A549 (cell line): ENCODE measurements around the gene ADAP1. TPM values are rescaled to one million over a fixed set of nuclear protein-coding genes. Genes with fewer than 3 reads are reported as not detected.

Experiments
- ATAC-seq, 2 experiments: fragments of 200-7000 bp in 1 of 2; fragments of >200 bp in 1 of 2; cut with Nextera tagmentation in 1 of 2; cut with Tn5 transposase in 1 of 2; 3 replicates each; pipeline versions ENCODE4 v1.8.0 to v1.9.1; 2018 to 2020; ENCODE audit warnings: mild to moderate bottlenecking in 1 of 2, moderate library complexity in 1 of 2
- CTCF ChIA-PET: fragments of 300-600 bp; sonication (Branson Sonifier 250); formaldehyde crosslinking; extraction: SDS; loops from one replicate; lab custom pipeline; 2021; ENCODE audit warnings: antibody characterized with exemption, inconsistent platforms; lab: Yijun Ruan, JAX
- POLR2A ChIA-PET: fragments of 350-600 bp; formaldehyde crosslinking; extraction: SDS; loops from one replicate; lab custom pipeline; 2021; ENCODE audit warnings: antibody characterized with exemption, inconsistent platforms; lab: Yijun Ruan, JAX
- DNase-seq, 2 experiments: peaks; one replicate each; pipeline versions ENCODE4 v3.0.0 to v3.0.0-alpha.2; 2011 to 2016; ENCODE audit warnings: low read depth in 1 of 2, low spot score in 1 of 2
- FAIRE-seq: peaks from 2 replicates; lab custom pipeline; 2011; peaks lifted over from hg19 to GRCh38; lab: Jason Lieb, UNC
- H3K27ac ChIP-seq, 2 experiments: fragments of >200 bp; sonication (Bioruptor Twin); formaldehyde crosslinking; 3 replicates each; pipeline ENCODE4 v1.5.1; 2016 to 2017
- H3K4me1 ChIP-seq: fragments of >200 bp; sonication (Bioruptor Twin); formaldehyde crosslinking; 3 replicates; pipeline ENCODE4 v1.6.1; 2016
- H3K4me2 ChIP-seq: fragments of >200 bp; sonication (Bioruptor Twin); formaldehyde crosslinking; 3 replicates; pipeline ENCODE4 v1.6.1; 2016
- H3K4me3 ChIP-seq: fragments of >200 bp; sonication (Bioruptor Twin); formaldehyde crosslinking; 3 replicates; pipeline ENCODE4 v1.5.1; 2016
- H3K9me3 ChIP-seq: fragments of >200 bp; sonication (Bioruptor Twin); formaldehyde crosslinking; 3 replicates; pipeline ENCODE4 v1.6.1; 2016
- CEBPB ChIP-seq, 2 experiments: fragments of >200 bp in 1 of 2; sonication (Bioruptor Twin) in 1 of 2; formaldehyde crosslinking in 1 of 2; IDR thresholded peaks; 2 replicates each; pipeline ENCODE4 v1.6.1; 2012 to 2016
- E2F6 ChIP-seq: IDR thresholded peaks from 2 replicates; pipeline ENCODE4 v1.6.1; 2012; ENCODE audit warnings: low read depth, borderline replicate concordance
- EHMT2 ChIP-seq: fragments of 200-600 bp; sonication (generic); IDR thresholded peaks from 2 replicates; pipeline ENCODE4 v1.6.1; 2016; ENCODE audit warnings: antibody characterized with exemption, low read depth, mild to moderate bottlenecking, moderate library complexity
- FOSL2 ChIP-seq, 2 experiments: fragments of 450-650 bp in 1 of 2; fragments of >200 bp in 1 of 2; sonication (Bioruptor Twin) in 1 of 2; formaldehyde crosslinking; IDR thresholded peaks; 2 replicates each; pipeline versions ENCODE4 v1.5.0 to v1.6.1; 2016 to 2020; ENCODE audit warnings: mild to moderate bottlenecking in 1 of 2, moderate library complexity in 1 of 2
- HOXB13 ChIP-seq: fragments of 250-450 bp; sonication (Bioruptor Pico); IDR thresholded peaks from 2 replicates; pipeline ENCODE4 v1.5.0; 2020; ENCODE audit warnings: low read depth, mild to moderate bottlenecking, moderate library complexity
- HOXB5 ChIP-seq: fragments of 250-450 bp; sonication (Bioruptor Pico); IDR thresholded peaks from 2 replicates; pipeline ENCODE4 v1.5.0; 2020; ENCODE audit warnings: mild to moderate bottlenecking, moderate library complexity
- MAX ChIP-seq: IDR thresholded peaks from 2 replicates; pipeline ENCODE4 v1.6.1; 2012
- MYC ChIP-seq: IDR thresholded peaks from 2 replicates; pipeline ENCODE4 v1.6.1; 2012; ENCODE audit warnings: mild to moderate bottlenecking, inconsistent platforms, low read length, improper control_type of control experiment, borderline replicate concordance
- NPAS2 ChIP-seq: fragments of 250-450 bp; sonication (Bioruptor Pico); IDR thresholded peaks from 2 replicates; pipeline ENCODE4 v1.8.0; 2022; ENCODE audit warnings: mild to moderate bottlenecking, moderate library complexity, borderline replicate concordance
- POLR2A ChIP-seq: IDR thresholded peaks from 2 replicates; pipeline ENCODE4 v1.6.1; 2012; ENCODE audit warnings: mild to moderate bottlenecking, low read length
- RAD21 ChIP-seq, 2 experiments: fragments of >200 bp in 1 of 2; sonication (Bioruptor Twin) in 1 of 2; formaldehyde crosslinking in 1 of 2; IDR thresholded peaks in 1 of 2; conservative IDR thresholded peaks in 1 of 2; 2 replicates in 1 of 2; 3 replicates in 1 of 2; pipeline ENCODE4 v1.6.1; 2012 to 2018; ENCODE audit warnings: inconsistent platforms in 1 of 2
- RFX5 ChIP-seq: fragments of 450-650 bp; IDR thresholded peaks from 2 replicates; pipeline ENCODE4 v1.7.1; 2014; ENCODE audit warnings: antibody characterized with exemption, mild to moderate bottlenecking, moderate library complexity
- SMC3 ChIP-seq: fragments of >200 bp; sonication (Bioruptor Twin); formaldehyde crosslinking; IDR thresholded peaks from 3 replicates; pipeline ENCODE4 v1.6.1; 2018; ENCODE audit warnings: inconsistent platforms
- TFCP2L1 ChIP-seq: fragments of 250-450 bp; sonication (Bioruptor Pico); IDR thresholded peaks from 2 replicates; pipeline ENCODE4 v1.5.0; 2021; ENCODE audit warnings: mild to moderate bottlenecking
- ZFP36 ChIP-seq: fragments of 450-650 bp; IDR thresholded peaks from 2 replicates; pipeline ENCODE4 v1.6.1; 2014; ENCODE audit warnings: borderline replicate concordance; ENCODE audit not compliant: partially characterized antibody
- WGBS: methylation state at CpG from one replicate; pipeline ENCODE4 v1.1.6; 2017; ENCODE audit errors: missing lambda C conversion rate; 5-methylcytosine and 5-hydroxymethylcytosine counted together
- polyA plus RNA-seq, 4 experiments: library from polyadenylated mRNA; depleted of rRNA in 3 of 4; stranded (reverse); fragments of >200 nt; fragmentation: RNase III in 1 of 4; extraction: RNeasy Plus Mini Kit Qiagen cat#74134 plus additional on column Dnase treatment in 1 of 4; gene quantifications; 2 replicates in 3 of 4; 3 replicates in 1 of 4; pipeline ENCODE4 v1.2.3, GENCODE V29; 2011 to 2017
- TF ChIP-seq, protein P1 (sequence below): fragments of >200 bp; sonication (Bioruptor Twin); formaldehyde crosslinking; IDR thresholded peaks from 3 replicates; pipeline ENCODE4 v1.5.1; 2016
- TF ChIP-seq, protein P2 (sequence below): fragments of 250-450 bp; sonication (Bioruptor Pico); IDR thresholded peaks from 2 replicates; pipeline ENCODE4 v1.5.0; 2021; ENCODE audit warnings: mild to moderate bottlenecking, moderate library complexity, borderline replicate concordance

The ADAP1 gene
- polyA plus RNA-seq, 2 of the 4 experiments (the other 2 are of a cell fraction): 1.7 to 2.5 TPM

DNA sequence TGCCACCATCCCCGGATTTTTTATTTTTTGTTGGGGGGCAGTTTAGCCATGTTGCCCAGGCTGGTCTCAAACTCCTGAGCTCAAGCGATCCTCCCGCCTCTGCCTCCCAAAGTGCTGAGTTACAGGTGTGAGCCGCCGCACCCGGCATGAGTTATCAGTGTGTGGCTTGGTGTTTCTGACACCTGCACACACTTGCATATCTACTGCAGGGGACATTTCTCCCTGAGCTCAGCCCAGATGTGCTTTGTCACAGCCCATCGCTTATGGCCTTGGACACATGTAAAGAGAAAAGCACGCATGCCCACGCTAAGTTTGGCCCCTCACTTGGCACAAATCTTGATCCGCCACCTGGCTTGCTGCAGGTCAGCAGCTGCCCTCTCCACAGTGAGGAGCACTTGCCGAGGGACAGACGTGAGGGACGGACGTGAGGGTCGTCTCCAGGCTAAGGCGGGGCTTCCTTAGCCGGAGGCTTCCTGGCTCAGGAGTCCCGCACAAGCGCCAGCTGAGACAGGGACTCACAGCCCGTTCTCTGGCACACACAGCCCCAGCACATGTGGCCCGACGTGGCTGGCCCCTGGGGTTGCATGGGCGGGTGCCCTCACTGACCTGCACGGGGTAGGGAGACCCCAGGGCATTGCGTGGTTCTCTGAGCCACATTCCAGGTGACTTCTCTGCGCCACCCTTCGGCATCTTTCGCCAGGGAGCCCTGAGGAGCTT, 40.3 kb upstream of the ADAP1 start (continued):
- TF ChIP-seq CEBPB (IDR thresholded peaks at IDR 0.05) (no peak), ZFP36 (no peak), FOSL2 (IDR thresholded peaks at IDR 0.05) (no peak), FOSL2 (CRISPR knock-in tag; IDR thresholded peaks at IDR 0.05) (no peak), POLR2A (no peak), HOXB13 (no peak), RFX5 (no peak), NPAS2 (CRISPR knock-in tag) (no peak), TFCP2L1 (CRISPR knock-in tag) (no peak)
- TF ChIP-seq, protein P1, sequence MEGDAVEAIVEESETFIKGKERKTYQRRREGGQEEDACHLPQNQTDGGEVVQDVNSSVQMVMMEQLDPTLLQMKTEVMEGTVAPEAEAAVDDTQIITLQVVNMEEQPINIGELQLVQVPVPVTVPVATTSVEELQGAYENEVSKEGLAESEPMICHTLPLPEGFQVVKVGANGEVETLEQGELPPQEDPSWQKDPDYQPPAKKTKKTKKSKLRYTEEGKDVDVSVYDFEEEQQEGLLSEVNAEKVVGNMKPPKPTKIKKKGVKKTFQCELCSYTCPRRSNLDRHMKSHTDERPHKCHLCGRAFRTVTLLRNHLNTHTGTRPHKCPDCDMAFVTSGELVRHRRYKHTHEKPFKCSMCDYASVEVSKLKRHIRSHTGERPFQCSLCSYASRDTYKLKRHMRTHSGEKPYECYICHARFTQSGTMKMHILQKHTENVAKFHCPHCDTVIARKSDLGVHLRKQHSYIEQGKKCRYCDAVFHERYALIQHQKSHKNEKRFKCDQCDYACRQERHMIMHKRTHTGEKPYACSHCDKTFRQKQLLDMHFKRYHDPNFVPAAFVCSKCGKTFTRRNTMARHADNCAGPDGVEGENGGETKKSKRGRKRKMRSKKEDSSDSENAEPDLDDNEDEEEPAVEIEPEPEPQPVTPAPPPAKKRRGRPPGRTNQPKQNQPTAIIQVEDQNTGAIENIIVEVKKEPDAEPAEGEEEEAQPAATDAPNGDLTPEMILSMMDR: no peak
- TF ChIP-seq, all 56 proteins: peak for 0

DNA sequence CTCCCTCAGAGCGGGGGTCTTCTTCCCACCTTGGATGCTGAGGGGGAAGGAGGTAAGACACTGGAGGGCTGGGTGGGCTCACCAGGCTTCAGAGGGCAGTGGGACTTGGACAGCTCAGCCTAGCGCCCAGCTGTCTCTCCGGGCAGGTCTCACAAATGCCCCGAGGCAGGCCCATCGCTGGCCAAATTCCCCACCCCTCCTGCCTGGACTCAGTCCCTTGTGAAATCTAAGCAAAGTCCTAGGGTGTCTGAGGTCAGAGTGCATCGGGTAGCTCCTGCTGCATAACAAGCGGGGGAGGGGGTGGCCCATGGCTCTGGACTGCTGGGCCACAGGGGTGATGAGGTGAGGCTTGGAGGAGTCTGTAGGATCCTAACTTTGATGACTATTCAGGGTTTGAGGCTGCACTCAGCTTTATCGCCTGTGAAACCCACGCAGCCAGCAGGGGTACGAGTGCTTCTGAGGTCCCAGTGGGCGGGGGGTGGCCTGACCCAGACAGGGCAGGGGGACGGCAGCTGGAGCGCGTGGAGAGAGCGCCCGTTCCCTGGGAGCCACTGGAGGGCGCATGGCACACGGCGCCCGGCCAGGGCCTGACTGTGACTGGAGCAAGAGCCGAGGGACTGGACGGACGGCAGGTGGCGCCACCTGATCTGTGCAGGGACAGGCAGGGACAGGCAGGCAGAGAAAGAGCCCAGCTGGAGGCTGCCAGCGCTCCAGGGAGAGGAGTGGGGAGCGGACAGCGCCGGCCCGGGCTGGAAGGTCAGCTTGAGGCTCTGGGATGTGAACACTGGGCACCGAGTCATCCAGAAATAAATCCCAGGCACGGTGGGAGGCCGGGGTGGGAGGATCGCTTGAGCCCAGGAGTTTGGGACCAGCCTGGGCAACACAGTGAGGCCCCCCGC, 38.5 kb upstream of the ADAP1 start:
- FAIRE-seq: peak; percentile 68
- DNase-seq: peak; percentile 69 to 97
- Histone ChIP-seq H3K4me3 (no peak overlapping the region), H3K9me3 (no peaks in the 10 kb centered on the region), H3K4me2 (peak overlapping the region; percentile 32; the same call in 1 of the 3 replicates), H3K27ac (peak overlapping the region in 1 of 2 experiments; percentile 50; a peak in 1 of 6 replicates), H3K4me1 (peaks cover 17% of the 10 kb centered on the region)
- TF ChIP-seq RAD21 (conservative IDR thresholded peaks at IDR 0.05 in 1 of 2, IDR thresholded peaks at IDR 0.05 in 1 of 2) (peak; percentile 93 to 97), EHMT2 (no peak), HOXB5 (CRISPR knock-in tag) (no peak), FOSL2 (IDR thresholded peaks at IDR 0.05) (no peak), FOSL2 (CRISPR knock-in tag; IDR thresholded peaks at IDR 0.05) (0 out of 2 replicates have a peak, but pooled peaks have one; percentile 17), MAX (peak; percentile 87), SMC3 (peak; percentile 98), E2F6 (no peak), MYC (peak; percentile 91)
- TF ChIP-seq, protein P2, sequence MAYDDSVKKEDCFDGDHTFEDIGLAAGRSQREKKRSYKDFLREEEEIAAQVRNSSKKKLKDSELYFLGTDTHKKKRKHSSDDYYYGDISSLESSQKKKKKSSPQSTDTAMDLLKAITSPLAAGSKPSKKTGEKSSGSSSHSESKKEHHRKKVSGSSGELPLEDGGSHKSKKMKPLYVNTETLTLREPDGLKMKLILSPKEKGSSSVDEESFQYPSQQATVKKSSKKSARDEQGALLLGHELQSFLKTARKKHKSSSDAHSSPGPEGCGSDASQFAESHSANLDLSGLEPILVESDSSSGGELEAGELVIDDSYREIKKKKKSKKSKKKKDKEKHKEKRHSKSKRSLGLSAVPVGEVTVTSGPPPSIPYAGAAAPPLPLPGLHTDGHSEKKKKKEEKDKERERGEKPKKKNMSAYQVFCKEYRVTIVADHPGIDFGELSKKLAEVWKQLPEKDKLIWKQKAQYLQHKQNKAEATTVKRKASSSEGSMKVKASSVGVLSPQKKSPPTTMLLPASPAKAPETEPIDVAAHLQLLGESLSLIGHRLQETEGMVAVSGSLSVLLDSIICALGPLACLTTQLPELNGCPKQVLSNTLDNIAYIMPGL: no peak
- TF ChIP-seq, protein P1: peak; percentile 99
- ChIA-PET CTCF (interaction anchor here (0.6 to 11.3 kb wide), 71 partner anchors 8 to 862 kb away, joined by 3 to 487 read pairs (median 8); partner anchors contain the start of genes COX19, CYP2W1, GPER1 and GPR146), POLR2A (interaction anchor here (1.0 to 1.9 kb wide), 3 partner anchors 72 to 183 kb away, joined by 3 to 5 read pairs (median 4); no protein-coding TSS in a partner anchor)
- peak; percentile 91 to 97 for ATAC-seq
- WGBS: 18% methylated on average over 20 of the region's 34 CpGs
